Kasumi-1 (cell line): Measurements from ENCODE around the gene DYSF.

Source experiments
- DNase-seq, 2 experiments: peaks; one replicate each; lab custom pipeline; 2025; lab: John Stamatoyannopoulos, UW

DYSF gene

DNA sequence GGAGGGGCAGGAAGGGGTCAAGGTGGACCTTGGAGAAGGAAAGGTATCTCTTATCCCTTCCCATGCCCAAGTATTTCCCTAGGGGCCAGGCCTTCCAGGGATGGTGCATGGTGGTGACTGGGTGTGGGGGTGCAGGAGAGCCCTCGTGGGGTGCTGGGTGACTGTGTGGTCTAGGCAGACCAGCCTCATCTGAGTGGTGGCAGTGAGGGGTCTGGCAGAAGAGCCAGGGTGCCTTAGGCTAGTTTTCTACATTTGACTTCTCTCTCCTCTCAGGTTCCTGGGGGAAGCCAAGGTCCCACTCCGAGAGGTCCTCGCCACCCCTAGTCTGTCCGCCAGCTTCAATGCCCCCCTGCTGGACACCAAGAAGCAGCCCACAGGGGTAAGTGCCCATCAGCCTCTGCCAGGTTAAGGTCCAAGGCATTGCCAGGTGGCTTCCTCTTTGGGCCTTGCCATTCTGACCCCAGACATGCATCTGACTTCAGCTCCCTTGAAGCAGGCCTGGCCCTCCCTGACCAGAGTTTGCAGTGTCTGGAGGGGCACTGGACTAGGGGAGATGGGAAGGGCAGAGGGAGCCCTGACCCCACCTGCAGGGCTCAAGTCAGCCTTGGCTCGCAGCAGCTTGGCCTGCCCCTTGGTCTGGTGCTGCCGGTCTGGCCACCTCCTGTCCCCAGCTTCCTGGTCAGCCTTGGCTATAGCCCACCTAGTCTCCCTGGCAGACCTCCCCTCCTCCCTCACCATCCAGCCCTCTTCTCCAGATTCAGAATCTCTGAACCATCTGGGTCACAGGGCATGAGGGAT is 49.8 kb downstream of the DYSF start:
- no peak for DNase-seq

DNA sequence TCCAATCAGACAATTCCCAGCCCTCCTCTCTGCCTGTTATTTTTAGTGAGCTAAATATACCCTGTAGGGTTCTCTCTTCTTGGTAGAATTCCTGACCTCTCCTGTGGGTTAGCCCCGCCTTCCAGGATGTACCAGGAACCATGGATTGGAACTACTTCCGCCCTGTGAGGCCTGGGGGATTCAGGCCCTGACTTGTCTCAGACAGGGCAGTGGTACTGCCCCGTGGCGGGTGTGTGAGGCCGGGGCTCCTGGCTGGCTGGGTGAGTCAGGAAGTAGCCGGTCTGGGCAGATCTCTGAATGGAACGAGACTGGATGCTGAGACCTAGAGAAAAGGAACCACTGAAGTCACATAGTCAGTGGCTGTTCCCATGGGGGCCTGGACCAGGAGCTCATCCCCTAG is 50.5 kb downstream of the DYSF start:
- no peak for DNase-seq

GRCh38 chr2:71504611-71505010 is 51.2 kb downstream of the DYSF start:
- no peak for DNase-seq

DNA sequence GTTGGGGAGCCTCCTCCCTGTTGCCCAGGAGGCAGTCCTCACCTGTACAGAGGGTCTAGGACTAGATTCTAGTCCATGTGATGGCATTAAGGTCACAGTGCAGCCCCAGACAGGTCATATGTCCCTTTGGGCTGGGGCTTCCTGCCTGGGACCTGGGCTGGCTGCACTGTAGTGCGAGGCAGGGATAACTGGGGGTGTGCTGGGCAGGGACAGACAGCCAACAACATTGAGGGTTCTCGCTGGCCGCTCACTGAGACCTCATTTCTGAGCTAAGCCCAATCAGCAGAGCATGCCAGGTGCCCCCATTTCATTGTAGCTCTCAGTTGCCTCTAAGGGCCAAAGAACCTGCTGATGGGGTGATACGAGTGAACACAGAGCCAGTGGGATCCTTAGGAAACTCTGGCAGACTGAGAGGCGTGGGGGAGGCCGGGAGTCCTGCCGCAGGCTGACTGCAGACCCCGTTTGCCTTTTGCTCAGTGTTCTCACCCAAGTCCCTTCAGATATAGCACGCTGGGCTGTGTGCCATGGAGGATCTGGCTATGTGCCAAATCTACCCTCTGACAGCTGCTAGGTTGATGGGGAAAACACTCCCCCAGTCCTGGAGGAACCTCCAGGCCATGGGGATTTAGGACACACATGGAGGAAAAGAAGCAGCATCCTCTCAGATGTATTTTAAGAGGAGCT is 51.9 kb downstream of the DYSF start:
- no peak for DNase-seq

GRCh38 chr2:71505770-71506140 is 52.4 kb downstream of the DYSF start:
- no peak for DNase-seq

GRCh38 chr2:71506222-71507153 is 53.1 kb downstream of the DYSF start:
- DNase-seq = no peak

- DNase-seq = no peak
Measured at GRCh38 chr2:71507476-71507875, 54.1 kb downstream of the DYSF start.

DNA sequence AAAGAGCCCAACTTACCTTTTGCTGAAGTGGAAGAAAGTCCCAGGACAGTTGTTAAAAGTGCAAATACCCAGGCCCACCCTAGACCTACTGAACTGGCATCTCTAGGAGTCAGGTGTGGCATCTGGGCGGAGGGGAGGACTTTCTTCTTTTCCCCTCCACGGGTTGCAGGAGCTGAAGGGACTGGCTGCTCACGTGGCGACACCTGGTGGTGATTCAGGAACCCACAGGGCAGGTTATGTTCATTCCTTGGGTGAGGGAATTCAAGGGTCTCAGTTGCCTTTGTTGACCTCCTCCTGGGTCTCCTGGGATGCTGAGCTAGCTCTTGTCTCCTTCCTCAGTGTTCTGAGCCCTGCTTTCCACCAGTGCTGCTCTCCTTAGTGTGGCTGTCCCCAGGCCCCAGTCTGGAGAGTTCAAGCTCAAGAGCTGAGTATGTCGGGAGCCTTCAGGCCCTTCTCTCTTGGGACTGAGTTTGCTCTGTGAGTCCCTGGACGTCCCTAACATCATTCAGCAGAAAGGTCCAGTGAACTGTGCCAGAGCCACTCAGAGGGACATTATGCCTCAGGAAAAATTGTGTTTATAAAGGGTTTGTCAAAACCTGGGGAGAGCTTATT is 56.9 kb downstream of the DYSF start:
- DNase-seq = peak; percentile 58 to 66

DNA sequence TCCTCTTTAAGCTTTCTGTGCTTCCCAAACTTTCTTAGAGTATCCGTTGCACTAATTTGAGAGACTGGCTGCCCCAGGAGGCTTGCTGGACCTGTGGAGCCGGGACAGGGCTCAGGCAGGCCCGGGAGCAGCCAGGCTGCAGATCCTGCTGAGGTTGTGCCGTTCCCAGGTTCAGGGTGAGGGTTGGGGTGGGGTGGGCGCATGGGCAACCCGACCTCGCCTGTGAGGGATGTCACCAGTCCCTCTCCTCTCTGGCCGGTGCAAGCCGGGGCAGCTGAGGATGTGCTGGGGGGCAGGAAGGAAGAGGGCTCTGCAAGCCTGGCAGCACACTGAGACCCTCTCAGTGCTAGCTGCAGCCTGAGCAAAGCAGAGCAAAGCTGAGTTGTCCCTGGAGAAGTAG is 57.6 kb downstream of the DYSF start:
- DNase-seq = no peak

- no peak for DNase-seq
Measured at GRCh38 chr2:71511776-71512175, 58.4 kb downstream of the DYSF start.

DNA sequence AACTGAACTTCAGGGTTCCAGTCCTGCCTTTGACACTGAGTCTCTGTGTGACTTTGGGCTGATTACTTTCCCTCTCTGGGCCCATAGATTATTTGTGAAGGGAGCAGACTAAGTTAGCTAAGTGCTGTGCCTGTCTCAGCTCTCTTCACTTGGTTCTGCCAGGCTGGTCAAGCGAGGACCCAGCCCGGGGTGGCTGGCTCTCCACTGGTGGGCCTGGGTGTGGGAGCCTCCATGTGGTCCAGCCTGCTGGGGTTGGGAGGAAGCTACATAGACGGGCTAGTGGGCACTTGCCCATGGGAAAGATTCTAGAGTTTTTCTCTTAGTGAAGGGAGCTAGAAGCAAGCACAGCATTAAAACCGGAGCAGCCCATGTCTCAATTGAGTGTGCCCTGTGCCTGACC is 59.0 kb downstream of the DYSF start:
- no peak for DNase-seq

GRCh38 chr2:71513096-71513495 is 59.7 kb downstream of the DYSF start:
- DNase-seq = no peak

GRCh38 chr2:71513721-71514120 is 60.4 kb downstream of the DYSF start:
- no peak for DNase-seq

GRCh38 chr2:71516253-71516888 is 63.0 kb downstream of the DYSF start:
- no peak for DNase-seq

DNA sequence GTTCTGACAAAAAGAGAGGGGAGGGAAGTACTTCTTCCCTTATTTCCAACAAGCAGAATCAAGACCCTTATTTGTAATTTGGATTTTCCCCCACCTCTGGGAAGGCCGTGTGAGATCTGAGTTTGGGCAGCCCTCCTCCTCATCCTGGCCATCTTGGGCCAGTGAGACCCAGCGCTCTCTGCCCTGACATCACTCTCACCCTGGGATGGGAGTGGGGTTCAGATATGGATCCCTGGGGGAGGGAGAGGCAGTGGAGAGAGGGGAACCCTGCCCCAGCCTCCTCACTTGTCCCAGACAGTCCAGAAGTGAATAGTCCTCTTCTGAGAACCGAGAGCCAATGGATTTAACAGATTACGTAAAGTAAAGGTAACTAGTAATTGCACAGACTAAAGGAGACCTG is 64.5 kb downstream of the DYSF start:
- no peak for DNase-seq

GRCh38 chr2:71521436-71521950 is 68.1 kb downstream of the DYSF start:
- no peak for DNase-seq

DNA sequence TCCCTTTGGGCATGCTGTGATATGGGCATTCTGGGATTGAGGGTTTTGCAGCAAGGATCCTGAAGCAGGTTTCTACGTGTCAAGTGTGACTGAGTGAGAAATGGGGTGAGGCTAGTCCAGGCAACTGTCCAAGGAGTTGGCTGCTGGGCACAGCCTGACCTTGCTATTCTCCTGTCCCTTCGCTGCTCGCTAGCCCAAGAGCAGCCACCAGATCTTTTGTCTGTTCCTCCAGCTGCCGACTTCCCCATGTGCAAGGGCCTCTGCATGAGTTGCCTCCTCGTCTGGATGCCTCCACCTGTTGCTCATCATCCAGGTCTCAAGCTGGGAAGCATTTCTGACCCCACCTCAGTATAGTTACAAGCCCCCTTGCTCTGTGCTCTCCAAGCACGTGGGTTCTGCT is 71.1 kb downstream of the DYSF start:
- no peak for DNase-seq

GRCh38 chr2:71526141-71526540 is 72.8 kb downstream of the DYSF start:
- no peak for DNase-seq

DNA sequence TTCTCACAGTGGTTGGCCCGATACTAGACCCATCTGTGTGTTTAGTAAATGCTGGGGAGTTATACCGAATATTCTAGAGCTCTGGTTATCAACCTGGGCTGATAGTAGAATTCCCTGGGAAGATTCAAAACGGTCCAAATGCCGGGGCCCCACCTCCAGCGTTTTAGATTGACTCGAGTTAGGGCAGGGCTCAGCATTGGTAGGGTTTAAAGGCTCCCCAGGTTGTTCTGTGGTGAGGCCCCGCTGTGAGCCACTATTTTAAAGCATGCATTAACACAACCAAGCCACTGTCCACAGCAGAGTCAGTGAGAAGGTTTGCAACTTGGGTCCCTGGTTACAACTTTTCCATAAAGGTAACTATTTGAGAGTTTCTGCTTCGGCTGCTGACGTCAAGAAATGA is 73.6 kb downstream of the DYSF start:
- no peak for DNase-seq

GRCh38 chr2:71528131-71528591 is 74.8 kb downstream of the DYSF start:
- DNase-seq = no peak

DNA sequence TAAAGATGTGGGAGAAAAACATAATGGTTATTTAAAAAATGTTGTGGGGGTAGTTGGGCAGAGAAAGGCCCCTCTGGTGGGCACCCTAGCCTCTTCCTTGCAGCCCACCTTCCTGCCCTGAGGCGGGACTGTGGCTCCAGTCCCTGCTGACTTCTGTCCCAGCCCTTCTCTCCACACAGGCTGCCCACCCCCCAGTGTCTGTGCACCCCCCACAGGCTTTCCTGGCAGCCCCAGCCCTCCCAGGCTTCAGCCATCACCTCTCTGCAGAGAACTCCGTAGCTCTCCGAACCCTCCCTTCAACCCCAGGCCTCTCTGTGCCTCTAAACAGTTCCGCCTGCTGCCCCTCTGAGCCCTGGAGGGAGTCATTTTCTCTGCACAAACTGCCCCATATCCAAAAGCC is 75.4 kb downstream of the DYSF start:
- DNase-seq = no peak
